NCI-H146 (cell line): ENCODE measurements around the gene TOMT.

Experiments
- DNase-seq: peaks from one replicate; lab custom pipeline; 2025; lab: John Stamatoyannopoulos, UW

The TOMT gene, protein sequence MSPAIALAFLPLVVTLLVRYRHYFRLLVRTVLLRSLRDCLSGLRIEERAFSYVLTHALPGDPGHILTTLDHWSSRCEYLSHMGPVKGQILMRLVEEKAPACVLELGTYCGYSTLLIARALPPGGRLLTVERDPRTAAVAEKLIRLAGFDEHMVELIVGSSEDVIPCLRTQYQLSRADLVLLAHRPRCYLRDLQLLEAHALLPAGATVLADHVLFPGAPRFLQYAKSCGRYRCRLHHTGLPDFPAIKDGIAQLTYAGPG

DNA sequence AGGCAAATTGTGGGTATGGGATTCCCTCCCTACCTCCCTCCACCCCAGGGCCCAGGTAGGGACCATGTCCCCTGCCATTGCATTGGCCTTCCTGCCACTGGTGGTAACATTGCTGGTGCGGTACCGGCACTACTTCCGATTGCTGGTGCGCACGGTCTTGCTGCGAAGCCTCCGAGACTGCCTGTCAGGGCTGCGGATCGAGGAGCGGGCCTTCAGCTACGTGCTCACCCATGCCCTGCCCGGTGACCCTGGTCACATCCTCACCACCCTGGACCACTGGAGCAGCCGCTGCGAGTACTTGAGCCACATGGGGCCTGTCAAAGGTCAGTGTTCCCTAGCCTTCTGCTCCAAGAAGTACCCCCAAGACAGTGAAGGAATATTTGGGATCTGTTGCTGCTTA lies at the start of gene TOMT:
Gene TOMT, plus strand, starts transcription at position 37 of the 400 bp plus-strand sequence. Its CDS starts 28 bp downstream, at position 65.
- DNase-seq, result no peak

DNA sequence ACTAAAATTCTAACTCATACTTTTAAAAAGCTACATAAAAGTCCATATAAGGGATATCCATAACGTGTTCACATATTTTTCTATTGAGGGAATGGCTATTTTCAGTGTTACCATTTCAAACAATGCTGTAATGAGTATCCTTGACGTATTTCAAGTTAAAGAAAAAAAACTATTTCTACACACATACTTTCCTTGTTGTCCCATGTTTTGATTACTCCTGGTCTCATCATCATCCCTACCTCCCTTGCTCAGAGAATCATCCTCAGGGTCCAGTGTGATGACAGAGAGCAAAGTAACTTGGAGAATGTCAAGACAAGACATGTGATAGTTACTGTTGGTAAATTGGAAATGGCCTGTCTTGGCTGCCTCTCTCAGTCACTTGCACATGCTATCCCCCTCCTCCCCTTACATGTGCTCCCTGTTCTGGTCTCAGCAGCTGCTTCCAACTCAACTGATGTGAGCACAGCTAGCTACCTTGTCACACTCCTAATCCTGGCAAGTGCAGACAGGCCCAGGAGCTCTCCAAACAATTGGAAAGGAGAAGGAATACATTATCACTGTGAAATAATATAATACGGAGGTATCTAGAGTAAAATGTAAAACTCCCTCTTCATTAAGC lies 47.2 kb upstream of the TOMT start:
- DNase-seq, result peak; percentile 17

DNA sequence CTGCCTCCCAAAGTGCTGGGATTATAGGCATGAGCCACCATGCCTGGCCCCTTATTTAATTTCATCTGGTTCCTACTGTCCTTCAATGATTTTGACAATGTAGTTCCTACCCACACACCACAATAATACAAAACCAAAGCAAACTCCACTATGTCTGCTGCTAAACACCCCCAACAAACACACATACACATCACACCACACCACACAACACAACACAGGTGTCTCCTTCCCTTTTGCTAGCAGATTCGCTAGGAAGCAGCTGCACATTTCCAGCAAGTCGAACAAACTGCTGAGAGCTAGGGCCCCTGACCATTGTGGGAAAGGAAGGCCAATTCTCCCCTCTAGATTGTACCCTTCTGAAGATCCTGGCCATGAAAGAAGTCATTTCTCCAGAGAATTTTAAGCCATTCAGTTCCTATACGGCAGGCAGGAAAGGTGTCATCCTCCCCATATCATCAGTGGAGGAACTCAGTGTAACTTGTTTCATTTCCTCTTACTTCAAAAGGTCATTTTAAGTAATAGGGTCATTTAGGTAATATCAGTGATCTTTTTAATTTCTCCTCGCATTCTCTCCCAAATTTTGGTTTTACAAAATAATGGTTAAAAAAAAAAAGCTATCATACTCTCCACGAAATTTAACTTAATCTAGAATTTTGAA lies 43.9 kb upstream of the TOMT start:
- no peak for DNase-seq

DNA sequence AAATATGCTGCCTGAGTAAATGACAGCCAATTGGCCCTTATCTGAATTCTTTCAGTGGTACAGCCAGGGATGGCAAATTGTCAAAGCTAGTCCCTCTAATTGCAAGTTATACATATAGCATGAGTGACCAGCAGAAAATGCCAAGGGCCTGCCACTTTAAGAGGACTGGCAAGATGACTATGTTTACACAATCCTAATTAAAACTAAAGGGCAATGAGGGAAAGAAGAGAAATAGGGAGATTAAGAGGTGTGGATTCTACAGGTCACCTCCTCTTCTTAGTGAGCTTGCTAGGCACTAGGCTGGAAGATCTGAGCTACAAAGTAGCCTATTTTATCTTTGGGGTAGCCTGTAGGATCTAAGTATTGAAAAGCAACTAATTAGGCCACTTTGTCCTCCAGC lies 38.9 kb upstream of the TOMT start:
- no peak for DNase-seq

DNA sequence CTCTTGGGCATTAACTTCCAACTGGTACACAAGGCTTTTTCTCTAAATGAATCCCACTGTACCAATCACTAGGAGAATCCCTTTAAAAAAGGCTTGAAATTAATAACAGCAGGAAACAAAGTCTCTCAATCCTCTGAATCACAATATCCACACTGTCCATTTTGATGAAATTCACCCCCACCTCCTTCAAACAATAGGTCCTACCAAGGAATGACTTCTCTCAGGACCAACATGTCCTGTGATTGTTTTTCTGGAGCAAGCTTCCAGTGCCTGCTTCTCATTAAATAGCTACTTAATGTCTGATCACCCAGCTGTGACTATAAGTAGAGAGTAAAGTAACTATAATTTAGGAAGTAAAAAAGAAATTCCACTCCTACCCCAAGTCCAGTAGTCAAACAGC lies 38.5 kb upstream of the TOMT start:
- DNase-seq, result no peak

DNA sequence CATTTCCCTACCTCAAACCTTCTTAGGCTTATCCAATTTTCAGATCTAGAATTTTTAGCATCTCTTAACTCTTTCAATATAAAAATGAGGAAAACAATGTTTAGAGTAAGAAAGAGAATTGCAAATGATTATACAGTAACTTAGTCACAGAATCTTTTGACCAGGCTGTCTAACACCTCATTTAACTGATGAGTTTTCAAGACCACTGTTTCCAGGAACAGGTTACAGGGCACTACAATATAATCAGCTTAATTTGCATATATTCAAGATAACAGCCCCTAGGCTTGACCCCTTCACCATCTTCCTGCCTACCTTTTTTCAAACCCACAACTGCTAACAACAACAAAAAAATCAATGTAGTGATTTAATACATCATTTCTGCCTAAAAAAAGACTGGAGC lies 38.0 kb upstream of the TOMT start:
- no peak for DNase-seq

DNA sequence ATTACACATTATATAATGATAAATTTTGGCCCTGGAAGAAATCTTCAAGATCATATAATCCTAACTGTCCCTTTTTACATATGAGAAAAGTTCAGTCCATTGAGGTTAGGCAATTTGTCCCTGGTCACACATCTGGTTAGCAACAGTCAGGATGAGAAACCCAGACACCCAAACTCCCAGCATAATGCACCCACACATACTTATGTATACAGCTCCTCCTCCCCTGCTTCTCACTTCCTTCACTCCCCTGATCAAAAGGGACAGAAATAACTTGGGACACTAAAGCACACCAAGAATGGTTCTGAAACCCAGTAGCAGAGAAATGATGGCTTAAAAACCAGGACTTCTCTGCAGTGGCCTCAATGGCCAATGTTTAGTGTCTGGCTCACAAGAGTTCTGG lies 36.5 kb upstream of the TOMT start:
- DNase-seq, result no peak

DNA sequence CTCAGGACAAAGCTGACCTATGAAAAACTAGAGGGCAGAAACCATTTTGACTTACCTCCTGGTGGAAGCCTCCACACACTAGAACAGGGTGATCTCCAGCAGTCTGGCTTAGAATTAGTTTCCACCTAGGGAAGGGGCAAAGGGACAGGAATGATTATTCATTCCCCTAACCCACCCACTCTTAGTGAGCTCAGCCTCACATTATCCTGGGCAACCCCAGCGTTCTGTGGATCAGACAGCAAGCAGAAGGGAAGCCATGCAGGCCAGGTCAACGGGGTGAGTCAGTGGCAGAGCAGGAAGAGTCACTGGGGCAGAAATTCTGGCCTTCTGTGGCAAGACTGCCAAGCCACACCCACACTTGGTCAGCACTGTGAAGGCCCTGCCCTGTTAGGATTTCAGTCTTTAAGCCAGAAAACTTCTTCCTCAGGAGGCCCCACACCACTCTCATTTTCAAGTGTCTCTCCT lies 35.9 kb upstream of the TOMT start:
- DNase-seq, result no peak

DNA sequence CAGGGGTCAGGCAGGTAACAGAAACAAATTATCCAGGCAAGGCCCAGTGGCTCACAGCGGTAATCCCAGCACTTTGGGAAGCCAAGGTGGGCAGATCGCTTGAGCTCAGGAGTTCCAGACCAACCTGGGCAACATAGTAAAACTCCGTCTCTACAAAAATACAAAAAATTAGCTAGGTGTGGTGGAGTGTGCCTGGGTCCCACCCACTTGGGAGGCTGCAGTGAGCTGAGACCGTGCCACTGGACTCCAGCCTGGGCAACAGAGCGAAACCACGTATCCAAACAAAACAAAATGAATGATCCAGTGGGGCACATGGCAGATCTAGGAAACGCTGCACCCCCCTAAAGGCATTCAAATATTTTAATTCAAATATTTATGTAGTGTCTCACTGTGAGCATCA lies 35.2 kb upstream of the TOMT start:
- no peak for DNase-seq

DNA sequence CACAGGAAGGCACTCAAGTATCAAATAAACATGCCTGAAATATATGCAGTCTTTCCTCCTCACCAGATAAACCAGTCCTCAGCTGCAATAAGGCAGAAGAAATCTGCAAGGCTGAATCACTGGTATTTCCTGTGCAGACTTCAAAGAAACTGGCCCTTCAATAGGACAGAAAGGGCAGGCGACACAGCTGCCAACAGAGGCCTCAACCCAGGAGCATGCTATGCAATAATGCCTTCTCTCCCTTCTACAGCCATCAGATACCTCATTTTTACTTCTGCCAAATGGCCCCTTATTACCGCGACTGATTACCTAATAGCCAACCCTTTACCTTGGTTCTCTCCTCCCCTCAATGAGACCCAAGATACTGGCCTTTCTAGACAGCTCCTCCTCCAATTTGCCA lies 33.4 kb upstream of the TOMT start:
- no peak for DNase-seq

DNA sequence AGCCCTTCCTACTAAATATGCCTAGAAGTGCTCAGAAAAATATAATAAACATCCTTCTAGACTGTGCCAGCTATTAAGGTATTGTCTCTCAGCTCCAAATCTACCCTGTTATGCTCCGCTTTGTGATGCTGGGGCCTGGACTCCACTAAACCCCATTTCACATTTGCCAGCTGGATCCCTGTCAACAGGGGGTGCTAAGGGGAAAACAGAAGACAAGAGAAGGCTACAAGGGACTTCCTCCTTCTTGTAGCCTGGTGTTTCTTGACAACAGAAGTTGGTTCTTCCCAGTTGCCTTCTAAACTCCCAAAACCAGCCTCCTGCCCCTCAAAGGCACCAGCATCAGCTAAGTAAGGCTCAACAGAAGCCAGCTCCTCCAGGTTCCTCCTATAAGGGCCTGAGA lies 30.6 kb upstream of the TOMT start:
- no peak for DNase-seq

DNA sequence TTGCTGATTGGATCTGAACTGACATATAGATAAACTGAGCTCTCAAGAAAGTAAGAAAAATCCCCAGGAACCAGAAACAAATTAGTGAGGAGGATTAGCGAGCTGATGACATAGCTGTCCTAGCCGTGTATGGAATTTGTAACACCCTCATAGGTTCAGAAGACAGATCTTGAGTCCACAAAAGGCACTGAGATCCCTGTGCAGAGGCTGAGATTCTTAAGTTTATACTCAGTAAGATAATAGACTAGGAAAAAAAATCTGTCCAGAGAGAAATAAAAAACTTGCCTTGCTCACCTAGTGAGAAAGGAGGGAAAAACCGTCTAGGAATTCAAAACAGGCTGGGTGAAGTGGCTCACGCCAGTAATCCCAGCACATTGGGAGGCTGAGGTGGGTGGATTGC lies 30.0 kb upstream of the TOMT start:
- DNase-seq, result no peak

DNA sequence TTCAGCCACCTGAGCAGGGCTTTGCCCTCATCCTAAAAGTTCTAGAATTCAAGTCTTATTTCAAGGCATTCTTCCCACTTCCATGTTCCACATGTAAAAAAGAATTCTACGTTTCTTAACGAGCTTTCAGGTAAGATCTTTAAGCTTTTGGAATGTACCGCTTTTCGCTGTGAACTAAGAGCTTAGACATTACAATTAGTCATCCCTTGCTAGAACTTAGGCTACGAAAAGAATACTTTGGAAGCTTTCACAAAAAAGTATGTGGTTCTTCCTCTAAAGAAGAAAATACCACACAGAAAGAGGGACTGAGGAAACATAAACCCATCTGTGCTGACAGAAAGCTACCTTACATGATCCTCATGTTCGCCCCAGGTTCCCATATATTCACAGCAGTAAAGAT lies 27.2 kb upstream of the TOMT start:
- no peak for DNase-seq

DNA sequence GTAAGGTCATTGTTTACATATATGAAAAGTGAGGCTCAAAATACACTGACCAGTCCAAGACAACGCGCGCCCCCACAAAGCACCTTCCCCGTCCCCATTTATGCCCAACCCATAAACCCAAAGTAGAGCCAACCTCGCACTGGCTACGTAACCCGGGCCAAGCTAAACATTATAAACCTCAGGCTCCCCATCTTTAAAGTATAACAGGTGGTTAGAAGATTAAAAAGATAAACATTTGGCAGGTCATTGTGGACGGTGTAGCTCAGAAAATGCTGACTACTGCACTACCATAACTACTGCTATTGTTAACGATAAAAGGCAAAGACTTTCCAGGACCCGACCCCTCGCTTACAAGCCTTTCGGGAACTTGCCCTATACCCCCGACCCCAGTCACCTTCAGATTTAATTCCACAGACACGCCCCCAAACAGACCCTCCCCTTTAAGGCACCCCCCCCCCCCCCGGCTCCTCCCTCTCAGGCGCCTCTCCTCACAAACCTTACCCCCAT lies 25.9 kb upstream of the TOMT start:
- no peak for DNase-seq

DNA sequence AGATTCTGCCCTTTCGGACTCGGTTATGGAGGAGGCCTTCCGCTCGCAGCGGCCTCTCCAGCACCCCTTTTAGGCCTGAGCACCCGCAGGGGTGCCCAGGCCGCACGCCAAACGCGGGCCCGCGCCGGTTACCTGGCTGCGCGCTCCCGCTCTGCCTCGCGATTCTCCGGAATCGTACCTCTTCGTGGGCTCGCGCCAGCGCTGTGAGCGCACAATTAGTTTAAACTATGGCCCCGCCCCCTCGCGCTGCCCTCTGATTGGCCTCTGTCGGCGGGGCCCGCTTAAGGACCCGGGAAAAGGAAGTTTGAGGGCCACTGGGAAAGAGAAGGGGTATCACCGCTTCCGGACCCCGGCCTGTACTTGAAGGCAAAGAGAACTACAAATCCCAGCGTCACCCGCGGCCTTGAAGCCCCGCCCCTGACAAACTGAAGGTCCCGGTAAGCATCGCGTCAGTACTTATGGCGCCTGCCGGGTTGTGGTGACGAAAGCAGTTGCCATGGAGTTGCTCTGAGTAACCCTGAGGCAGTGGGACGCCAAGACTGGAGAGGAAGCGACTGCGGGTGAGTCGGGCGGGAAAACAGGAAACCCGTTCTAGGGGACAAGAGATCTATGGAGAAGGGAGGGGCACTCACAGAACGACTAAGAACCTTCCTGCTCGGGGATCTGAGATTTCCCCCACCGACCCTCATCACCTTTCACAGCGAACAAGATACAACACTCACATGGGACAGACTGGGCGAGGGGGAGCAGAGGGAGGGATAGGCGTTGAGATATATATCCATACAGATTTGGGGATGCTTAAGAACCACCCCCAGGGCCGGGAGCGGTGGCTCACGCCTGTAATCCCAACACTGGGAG lies 25.2 kb upstream of the TOMT start, which contains the start of the genes LRRC51 and NUMA1:
Gene LRRC51, plus strand, starts transcription at position 525 of the 858 bp plus-strand sequence. CDS start 8,234 bp downstream, outside the sequence.
Gene NUMA1, minus strand, starts transcription at position 217 of the 858 bp plus-strand sequence. CDS start 44,599 bp downstream, outside the sequence.
- peak; percentile 100 for DNase-seq

DNA sequence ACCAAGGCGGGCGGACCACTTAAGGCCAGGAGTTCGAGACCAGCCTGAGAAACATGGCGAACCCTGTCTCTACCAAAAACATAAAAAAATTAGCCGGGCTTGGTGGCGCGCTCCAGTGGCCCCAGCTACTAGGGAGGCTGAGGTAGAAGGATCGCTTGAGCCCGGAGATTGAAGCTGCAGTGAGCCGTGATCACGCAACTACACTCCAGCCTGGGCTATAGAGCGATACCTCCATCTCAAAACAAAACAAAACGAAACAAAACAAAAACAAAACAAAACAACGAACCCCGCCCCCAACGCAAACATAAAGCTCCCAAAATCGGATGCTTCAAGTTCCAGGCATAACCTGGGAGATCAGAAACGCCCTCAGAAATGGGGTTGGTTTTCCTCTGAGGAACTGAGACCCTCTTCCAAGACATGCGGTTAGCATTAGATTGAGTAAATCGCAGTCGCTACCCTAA lies 24.5 kb upstream of the TOMT start:
- DNase-seq, result no peak

DNA sequence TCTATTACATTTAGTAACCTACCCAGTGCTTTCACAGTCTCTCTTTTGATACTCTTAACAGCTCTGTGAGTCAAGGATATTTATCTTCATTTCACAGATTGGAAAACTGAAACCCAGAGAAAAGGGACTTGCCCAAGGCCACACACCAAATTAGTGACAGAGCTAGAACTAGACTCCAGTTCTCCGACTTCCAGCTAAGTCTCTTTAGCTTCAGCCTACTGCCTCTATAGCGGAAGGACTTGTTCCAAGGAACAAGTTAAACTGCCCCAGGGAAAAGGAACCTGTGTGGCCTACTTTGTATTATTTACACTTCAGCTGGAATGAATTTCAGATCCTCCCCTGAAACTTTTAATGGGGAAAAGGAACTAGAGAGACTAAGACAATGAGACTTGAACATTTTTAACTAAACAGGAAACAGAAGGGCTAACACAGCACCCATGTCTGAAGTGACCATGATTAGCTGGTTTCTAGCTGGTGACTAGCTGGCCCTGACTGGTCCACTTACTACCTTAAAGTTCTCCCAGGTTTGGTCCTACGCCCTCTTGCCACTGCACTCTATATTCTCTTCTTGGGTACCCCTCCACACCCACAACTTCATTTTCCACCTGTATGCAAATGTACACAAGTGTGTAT lies 23.8 kb upstream of the TOMT start:
- no peak for DNase-seq

DNA sequence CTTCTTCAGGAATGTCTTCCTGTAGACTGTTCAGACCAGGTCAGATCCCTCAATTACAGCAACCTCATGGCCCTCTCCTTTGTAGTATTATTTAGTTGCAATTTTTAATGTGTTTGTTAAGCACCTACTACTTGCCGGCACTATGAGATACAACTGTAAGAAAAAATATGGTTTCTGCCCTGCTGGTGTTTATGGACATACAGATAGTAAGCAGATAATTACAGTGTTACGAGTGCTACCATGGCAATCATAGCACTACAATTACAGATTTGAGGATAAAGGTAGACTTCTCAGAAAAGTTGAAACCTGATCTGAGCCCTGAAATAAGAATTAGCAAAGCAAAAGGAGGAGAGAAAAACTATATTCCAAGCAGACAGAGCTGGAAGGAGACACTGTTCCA lies 22.3 kb upstream of the TOMT start:
- DNase-seq, result no peak

DNA sequence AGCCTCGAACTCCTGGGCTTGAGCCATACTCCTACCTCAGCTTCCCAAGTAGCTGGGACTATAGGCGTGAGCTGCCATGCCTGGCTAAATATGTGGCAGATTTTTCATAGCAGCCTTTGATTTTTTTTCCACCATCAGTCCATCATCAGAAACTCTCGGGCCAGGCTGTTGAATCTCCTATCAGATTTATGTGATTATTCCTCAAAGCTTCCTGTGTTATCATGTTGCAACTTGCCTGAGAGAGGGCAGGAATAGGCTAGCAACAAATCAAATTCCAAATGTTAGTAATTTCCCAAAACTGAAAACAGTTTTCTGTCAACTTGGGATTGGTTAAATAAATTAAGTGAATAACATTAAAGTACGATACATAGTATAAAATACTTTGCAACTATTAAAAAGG lies 21.6 kb upstream of the TOMT start:
- DNase-seq, result no peak

DNA sequence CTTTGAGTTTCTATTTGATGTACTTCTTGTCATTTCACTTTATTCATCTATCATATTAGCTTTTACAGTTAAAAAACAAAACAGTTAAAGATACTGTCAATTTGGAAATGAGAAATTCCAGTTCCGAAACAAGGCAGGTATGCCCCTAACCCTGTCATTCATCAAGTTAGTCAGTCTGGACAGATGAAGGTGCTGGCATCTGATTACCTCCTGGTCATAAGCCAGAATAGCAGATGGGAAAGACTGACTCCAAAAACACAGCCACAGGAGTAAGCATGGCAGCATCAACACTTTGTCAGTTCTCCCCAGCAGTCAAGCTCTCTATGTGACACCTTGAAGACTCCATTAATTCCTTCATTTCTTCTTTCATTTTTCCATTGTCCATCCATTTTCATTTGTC lies 20.8 kb upstream of the TOMT start:
- no peak for DNase-seq

DNA sequence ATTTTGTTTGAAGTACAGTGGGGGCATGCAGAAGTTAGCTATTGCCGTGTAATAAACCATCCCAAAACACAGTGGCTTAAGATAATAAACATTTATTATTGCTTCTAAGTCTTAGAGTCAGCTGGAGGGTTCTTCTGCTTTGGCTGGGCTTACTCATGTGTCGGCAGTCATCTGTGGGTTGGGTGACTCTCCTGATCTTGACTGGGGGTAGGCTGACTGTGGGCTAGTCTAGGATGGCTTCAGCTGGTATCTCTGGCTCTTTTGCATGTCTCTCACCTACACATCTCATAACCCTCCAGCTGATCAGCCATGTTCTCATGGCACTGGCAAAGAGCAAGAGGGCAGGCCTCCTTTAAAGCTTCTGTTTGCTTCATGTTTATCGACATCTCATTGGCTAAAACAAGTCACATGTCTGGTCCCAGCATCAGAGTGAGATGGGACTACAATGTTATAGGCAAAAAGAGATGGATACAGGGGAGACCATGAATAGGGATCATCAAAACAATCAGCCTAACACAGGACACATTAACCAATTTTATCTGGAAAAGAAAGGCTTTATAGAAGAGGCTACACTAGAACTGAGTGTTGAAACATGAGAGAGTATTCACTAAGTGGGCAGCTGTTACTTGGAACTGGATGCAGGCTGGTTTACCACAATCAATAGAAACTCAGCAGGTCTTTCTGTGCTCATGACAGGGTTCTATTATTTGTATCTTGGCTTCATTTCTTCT lies 19.9 kb upstream of the TOMT start:
- peak; percentile 53 for DNase-seq
